Mucosa of descending colon (tissue), 3 donors: ENCODE measurements around the gene FGF18. TPM values are rescaled to one million over a fixed set of nuclear protein-coding genes. Genes with fewer than 3 reads are reported as not detected.

Source experiments
- ATAC-seq: fragments of 200-7000 bp; cut with Tn5 transposase; one replicate; pipeline ENCODE4 v1.9.1; 2020; ENCODE audit warnings: mild to moderate bottlenecking, moderate library complexity
- DNase-seq, 3 donors: peaks; one replicate each; pipeline ENCODE4 v3.0.0-alpha.2; 2020
- H3K36me3 ChIP-seq: fragments of 200-600 bp; one replicate; pipeline ENCODE4 v1.8.0; 2021; ENCODE audit warnings: low read depth, mild to moderate bottlenecking
- H3K4me1 ChIP-seq: fragments of 200-600 bp; one replicate; pipeline ENCODE4 v1.8.0; 2021; ENCODE audit warnings: low read depth, mild to moderate bottlenecking
- H3K4me3 ChIP-seq: fragments of 200-600 bp; one replicate; pipeline ENCODE4 v1.8.0; 2021; ENCODE audit warnings: mild to moderate bottlenecking
- H3K9me3 ChIP-seq: fragments of 200-600 bp; one replicate; pipeline ENCODE4 v1.8.0; 2021; ENCODE audit warnings: mild to moderate bottlenecking
- intact Hi-C, 2 donors: fragments of 100-400 bp; cut with DNase I in 1 of 2; cut with micrococcal nuclease in 1 of 2; formaldehyde crosslinking; loops; one replicate each; pipeline versions ENCODE4 v1.11.0 to v1.11.1; 2022; cut with DNase I, micrococcal nuclease
- total RNA-seq, 3 donors: library from RNA; stranded (reverse); fragmentation: NEBNext Ultra II Directional in 2 of 3; extraction: Animal tissue kit (Norgen Biotek cat#: 25700) in 2 of 3; gene quantifications; one replicate each; pipeline versions ENCODE4 v1.2.1 to v1.2.4, GENCODE V29; 2021 to 2023
- TF ChIP-seq, protein P1 (sequence below): fragments of 200-600 bp; IDR thresholded peaks from one replicate; pipeline ENCODE4 v1.8.0; 2022; ENCODE audit warnings: antibody characterized with exemption, mild to moderate bottlenecking
- donor health status: DM: no; HTN: no; CAD: no; lungs with moderate emphysema.
- donor health status: DM: no; HTN: no; CAD: no.
- donor health status: DM: no; HTN: yes; CAD: no.

The FGF18 gene
- total RNA-seq, 3 donors from 2014 or later = 0.16 to 0.63 TPM; not detected in 1

DNA sequence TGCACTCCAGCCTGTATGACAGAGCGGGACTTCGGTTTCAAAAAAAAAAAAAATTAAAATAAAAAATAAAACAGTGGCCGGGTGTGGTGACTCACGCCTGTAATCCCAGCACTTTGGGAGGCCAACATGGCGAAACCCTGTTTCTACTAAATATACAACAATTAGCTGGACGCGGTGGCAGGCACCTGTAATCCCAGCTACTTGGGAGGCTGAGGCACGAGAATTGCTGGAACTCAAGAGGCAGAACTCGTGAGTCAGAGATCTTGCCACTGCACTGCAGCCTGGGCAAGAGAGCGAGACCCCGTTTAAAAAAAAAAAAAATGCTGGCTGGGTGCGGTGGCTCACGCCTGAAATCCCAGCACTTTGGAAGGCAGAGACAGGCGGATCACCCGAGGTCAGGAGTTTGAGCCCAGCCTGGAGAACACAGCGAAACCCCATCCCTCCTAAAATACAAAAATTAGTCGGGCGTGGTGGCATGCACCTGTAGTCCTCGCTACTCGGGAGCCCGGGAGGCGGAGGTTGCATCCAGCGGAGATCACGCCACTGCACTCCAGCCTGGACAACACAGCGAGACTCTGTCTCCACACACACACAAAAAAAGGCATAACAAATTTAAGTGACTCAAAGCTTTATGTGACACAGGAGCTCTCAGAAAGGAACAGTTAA, 33.3 kb upstream of the FGF18 start:
- no peak overlapping the region for H3K4me3 ChIP-seq
- peak in 2 of 3 donors; percentile 10 to 29 for DNase-seq
- peaks cover 18% of the 10 kb centered on the region for H3K4me1 ChIP-seq
- intact Hi-C loops = no loop called here
- H3K36me3 ChIP-seq = peaks cover 5% of the 10 kb centered on the region
- no peak for ATAC-seq
- no peaks in the 10 kb centered on the region for H3K9me3 ChIP-seq
- TF ChIP-seq, protein P1, sequence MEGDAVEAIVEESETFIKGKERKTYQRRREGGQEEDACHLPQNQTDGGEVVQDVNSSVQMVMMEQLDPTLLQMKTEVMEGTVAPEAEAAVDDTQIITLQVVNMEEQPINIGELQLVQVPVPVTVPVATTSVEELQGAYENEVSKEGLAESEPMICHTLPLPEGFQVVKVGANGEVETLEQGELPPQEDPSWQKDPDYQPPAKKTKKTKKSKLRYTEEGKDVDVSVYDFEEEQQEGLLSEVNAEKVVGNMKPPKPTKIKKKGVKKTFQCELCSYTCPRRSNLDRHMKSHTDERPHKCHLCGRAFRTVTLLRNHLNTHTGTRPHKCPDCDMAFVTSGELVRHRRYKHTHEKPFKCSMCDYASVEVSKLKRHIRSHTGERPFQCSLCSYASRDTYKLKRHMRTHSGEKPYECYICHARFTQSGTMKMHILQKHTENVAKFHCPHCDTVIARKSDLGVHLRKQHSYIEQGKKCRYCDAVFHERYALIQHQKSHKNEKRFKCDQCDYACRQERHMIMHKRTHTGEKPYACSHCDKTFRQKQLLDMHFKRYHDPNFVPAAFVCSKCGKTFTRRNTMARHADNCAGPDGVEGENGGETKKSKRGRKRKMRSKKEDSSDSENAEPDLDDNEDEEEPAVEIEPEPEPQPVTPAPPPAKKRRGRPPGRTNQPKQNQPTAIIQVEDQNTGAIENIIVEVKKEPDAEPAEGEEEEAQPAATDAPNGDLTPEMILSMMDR = no peak

DNA sequence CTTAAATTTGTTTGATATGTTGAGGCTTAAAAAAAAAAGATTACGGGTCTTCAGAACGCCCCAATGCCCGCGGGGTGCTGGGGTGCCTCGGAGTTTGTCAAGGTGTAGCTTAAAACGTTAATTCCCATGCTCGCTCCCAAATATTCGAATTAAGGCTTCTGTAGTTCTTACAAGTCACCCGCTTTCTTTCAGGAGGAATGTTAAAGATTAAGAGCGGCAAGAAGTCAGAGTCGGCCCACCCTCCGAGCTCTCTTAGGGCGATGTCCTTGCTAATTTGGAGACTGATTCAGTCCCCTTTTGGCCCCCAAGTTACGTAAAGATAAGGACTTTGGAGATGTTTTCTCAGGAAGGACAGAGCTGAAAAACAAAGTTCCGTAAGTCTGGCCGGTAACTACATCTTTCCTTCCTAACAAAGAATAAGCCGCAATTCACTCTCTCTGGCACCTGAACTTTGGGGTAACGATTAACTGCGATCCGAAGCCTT, 32.5 kb upstream of the FGF18 start:
- DNase-seq = peak in 2 of 3 donors; percentile 27 to 41
- TF ChIP-seq, protein P1 = no peak
- H3K9me3 ChIP-seq = no peaks in the 10 kb centered on the region
- peaks cover 5% of the 10 kb centered on the region for H3K36me3 ChIP-seq
- peak overlapping the region; percentile 91 for H3K4me3 ChIP-seq
- H3K4me1 ChIP-seq = peaks cover 18% of the 10 kb centered on the region
- intact Hi-C loops = no loop called here
- ATAC-seq = no peak

DNA sequence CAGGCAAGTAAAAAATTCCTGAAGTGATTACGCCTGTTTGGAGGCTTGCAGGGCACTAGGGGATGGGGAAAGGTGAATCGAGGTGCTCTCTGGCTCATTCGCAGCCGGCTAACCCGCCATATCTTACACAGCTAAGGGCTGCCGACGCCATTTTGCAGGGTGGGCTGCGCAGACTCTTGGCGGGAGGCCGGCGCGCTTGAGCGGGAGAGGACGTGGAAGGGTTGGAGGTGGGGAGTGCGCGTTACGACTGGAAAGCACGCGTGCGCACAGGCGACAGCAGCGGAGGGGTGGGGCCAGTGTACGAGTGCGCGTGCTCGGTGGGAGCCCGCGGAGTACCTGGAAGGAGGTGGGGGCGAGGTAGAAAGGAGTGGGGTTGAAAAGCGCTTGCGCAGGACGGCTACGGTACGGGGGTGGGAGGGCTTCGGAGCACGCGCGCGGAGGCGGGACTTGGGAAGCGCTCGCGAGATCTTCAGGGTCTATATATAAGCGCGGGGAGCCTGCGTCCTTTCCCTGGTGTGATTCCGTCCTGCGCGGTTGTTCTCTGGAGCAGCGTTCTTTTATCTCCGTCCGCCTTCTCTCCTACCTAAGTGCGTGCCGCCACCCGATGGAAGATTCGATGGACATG, 32.0 kb upstream of the FGF18 start, which contains the start of gene NPM1:
Gene NPM1, plus strand, starts transcription at position 505 of the 625 bp plus-strand sequence. Its CDS starts 100 bp downstream, at position 605.
- Histone ChIP-seq H3K9me3 (no peaks in the 10 kb centered on the region), H3K36me3 (peaks cover 5% of the 10 kb centered on the region), H3K4me1 (peaks cover 18% of the 10 kb centered on the region), H3K4me3 (peak within 1 kb of the TSS; percentile 91)
- intact Hi-C loops = no loop called here
- DNase-seq (peak; percentile 96 to 99 (median 98)), ATAC-seq (peak; percentile 98)
- TF ChIP-seq, protein P1 = no peak

DNA sequence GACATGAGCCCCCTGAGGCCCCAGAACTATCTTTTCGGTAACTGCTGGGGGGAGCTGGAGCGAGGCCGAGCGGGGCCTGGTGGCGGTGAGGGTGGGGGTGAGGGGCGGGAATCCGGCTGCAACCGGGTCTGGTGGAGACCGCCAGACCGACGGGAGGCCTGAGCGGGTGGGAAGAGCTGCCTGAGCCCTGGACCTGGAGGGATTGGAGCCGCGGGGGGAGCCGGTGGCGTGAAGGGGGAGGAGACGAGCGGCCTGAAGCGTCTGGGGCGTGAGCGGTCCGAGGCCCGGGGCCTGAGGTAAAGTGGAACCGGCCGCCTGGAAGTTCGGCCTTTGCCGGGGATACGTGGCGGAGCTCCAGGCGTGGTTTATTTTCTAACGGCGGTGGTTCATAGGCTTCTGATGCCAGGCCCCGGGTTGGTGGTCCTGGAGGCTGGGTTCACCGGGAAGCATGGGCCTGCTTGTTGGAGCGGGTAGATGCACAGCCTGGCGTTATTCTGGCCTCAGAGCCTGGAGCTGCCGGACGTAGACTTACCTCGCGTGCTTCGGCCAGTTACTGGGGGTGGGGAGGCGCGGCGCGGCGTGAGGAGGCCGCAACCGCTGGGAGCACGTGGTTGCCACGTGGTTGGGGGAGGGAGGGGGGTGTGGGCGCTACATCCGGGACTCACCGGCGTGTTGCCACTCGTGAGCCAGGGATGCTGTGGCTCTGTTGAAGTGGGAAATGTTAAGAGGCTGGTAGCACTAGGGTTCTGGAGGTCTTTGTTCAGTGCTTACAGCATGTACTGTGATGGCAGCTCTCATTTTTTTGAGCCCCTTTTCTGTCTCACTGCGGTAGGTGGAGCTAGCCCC, 31.3 kb upstream of the FGF18 start:
- no peaks in the 10 kb centered on the region for H3K9me3 ChIP-seq
- peaks cover 18% of the 10 kb centered on the region for H3K4me1 ChIP-seq
- TF ChIP-seq, protein P1 = no peak
- DNase-seq = peak; percentile 84 to 91 (median 86)
- H3K36me3 ChIP-seq = peaks cover 5% of the 10 kb centered on the region
- intact Hi-C loops = no loop called here
- ATAC-seq = peak; percentile 71
- peak overlapping the region; percentile 91 for H3K4me3 ChIP-seq

DNA sequence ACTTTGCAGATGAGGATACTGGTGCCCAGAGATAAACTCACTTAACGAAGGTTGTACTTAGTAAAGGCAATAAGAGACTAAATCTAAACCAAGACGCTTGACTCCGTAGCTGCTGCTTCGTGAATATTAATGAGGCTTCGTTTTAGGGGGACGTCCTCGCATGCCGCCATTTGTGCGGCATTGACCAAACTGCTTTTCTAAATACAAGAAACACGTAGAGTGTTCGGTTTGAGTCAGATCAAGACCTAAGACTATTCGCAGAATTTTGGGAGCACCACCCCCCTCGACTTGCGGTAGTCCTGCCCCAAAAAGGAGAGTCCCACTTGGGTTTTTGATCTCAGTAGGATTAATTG, 30.7 kb upstream of the FGF18 start:
- TF ChIP-seq, protein P1 = no peak
- peaks cover 18% of the 10 kb centered on the region for H3K4me1 ChIP-seq
- H3K4me3 ChIP-seq = peak overlapping the region; percentile 91
- DNase-seq = no peak
- peaks cover 5% of the 10 kb centered on the region for H3K36me3 ChIP-seq
- intact Hi-C loops = no loop called here
- no peaks in the 10 kb centered on the region for H3K9me3 ChIP-seq
- no peak for ATAC-seq
